PC-3 (cell line): ENCODE measurements around the gene RALGAPA1. TPM values are rescaled to one million over a fixed set of nuclear protein-coding genes. Genes with fewer than 3 reads are reported as not detected.

Experiments used
- ATAC-seq: fragments of 200-7000 bp; cut with Tn5 transposase; 2 replicates; pipeline ENCODE4 v1.9.1; 2020; ENCODE audit warnings: mild to moderate bottlenecking, moderate library complexity
- BruUV-seq: library from RNA; stranded (reverse); fragments of 400-500 nt; replicated peaks from 2 replicates; lab custom pipeline; 2021; lab: Mats Ljungman, UMichigan
- CTCF ChIA-PET: fragments of 300-600 bp; sonication (Branson Sonifier 250); formaldehyde crosslinking; loops from one replicate; lab custom pipeline; 2022; ENCODE audit warnings: antibody characterized with exemption; lab: Charles Lee
- POLR2A ChIA-PET: fragments of 300-600 bp; sonication (Branson Sonifier 250); formaldehyde crosslinking; loops from one replicate; lab custom pipeline; 2022; ENCODE audit warnings: antibody characterized with exemption; ENCODE audit not compliant: unreplicated experiment; lab: Charles Lee
- DNase-seq: peaks from one replicate; pipeline ENCODE4 v3.0.0-alpha.2; 2015
- H2AFZ ChIP-seq: fragments of 300-600 bp; sonication (generic); 2 replicates; pipeline ENCODE4 v1.6.0; 2016; ENCODE audit warnings: antibody characterized with exemption, low read length
- H3F3A ChIP-seq: fragments of 300-600 bp; sonication (generic); one replicate; pipeline ENCODE4 v1.6.0; 2017; ENCODE audit warnings: antibody characterized with exemption, low read length, control low read depth, mild to moderate bottlenecking; ENCODE audit not compliant: unreplicated experiment
- H3K27ac ChIP-seq: fragments of 300-600 bp; sonication (generic); 2 replicates; pipeline ENCODE4 v1.5.1; 2016; ENCODE audit warnings: mild to moderate bottlenecking, low read length
- H3K27me3 ChIP-seq: fragments of 300-600 bp; sonication (generic); 2 replicates; pipeline ENCODE4 v1.6.1; 2016; ENCODE audit warnings: low read length, mixed read lengths
- H3K36me3 ChIP-seq: fragments of 300-600 bp; sonication (generic); 2 replicates; pipeline ENCODE4 v1.6.1; 2016; ENCODE audit warnings: low read depth, mixed run types, low read length, mixed read lengths
- H3K4me1 ChIP-seq: fragments of 300-600 bp; sonication (generic); 2 replicates; pipeline ENCODE4 v1.5.1; 2016; ENCODE audit warnings: low read length; ENCODE audit not compliant: insufficient read depth
- H3K4me2 ChIP-seq: fragments of 300-600 bp; sonication (generic); 2 replicates; pipeline ENCODE4 v1.6.0; 2016; ENCODE audit warnings: low read length
- H3K4me3 ChIP-seq: fragments of 300-600 bp; sonication (generic); 2 replicates; pipeline ENCODE4 v1.5.1; 2016; ENCODE audit warnings: mild to moderate bottlenecking, low read length, mixed read lengths
- H3K79me2 ChIP-seq: fragments of 300-600 bp; sonication (generic); 2 replicates; pipeline ENCODE4 v1.6.1; 2017; ENCODE audit warnings: low read length, mixed read lengths
- H3K9ac ChIP-seq: fragments of 300-600 bp; sonication (generic); 2 replicates; pipeline ENCODE4 v1.6.0; 2016; ENCODE audit warnings: mild to moderate bottlenecking, low read length
- H3K9me2 ChIP-seq: fragments of 300-600 bp; sonication (generic); replicated peaks from 2 replicates; pipeline ENCODE4 v1.6.1; 2016; ENCODE audit warnings: mixed run types, low read length, mixed read lengths
- H3K9me3 ChIP-seq: fragments of 300-600 bp; sonication (generic); 2 replicates; pipeline ENCODE4 v1.6.1; 2016; ENCODE audit warnings: low read length, mixed read lengths
- H4K20me1 ChIP-seq: fragments of 300-600 bp; sonication (generic); 2 replicates; pipeline ENCODE4 v1.6.1; 2016; ENCODE audit warnings: low read length, mixed read lengths
- CTCF ChIP-seq: fragments of 300-600 bp; sonication (generic); conservative IDR thresholded peaks from 2 replicates; pipeline ENCODE4 v1.5.1; 2017; ENCODE audit warnings: antibody characterized with exemption, low read depth, mild to moderate bottlenecking, low read length
- EZH2 ChIP-seq: fragments of 300-600 bp; sonication (generic); IDR thresholded peaks from one replicate; pipeline ENCODE4 v1.6.1; 2017; ENCODE audit warnings: antibody characterized with exemption, mild to moderate bottlenecking, low read length; ENCODE audit not compliant: unreplicated experiment
- EZH2phosphoT487 ChIP-seq: fragments of 300-600 bp; sonication (generic); IDR thresholded peaks from 2 replicates; pipeline ENCODE4 v1.6.1; 2018; ENCODE audit warnings: mild to moderate bottlenecking, antibody characterized with exemption, low read length, borderline replicate concordance
- intact Hi-C: fragments of 100-400 bp; cut with micrococcal nuclease; formaldehyde crosslinking; loops from 2 replicates; pipeline ENCODE4 v1.9.0; 2023
- total RNA-seq: library from RNA; depleted of rRNA; stranded (reverse); fragments of >200 nt; gene quantifications from 2 replicates; pipeline ENCODE4 v1.2.3, GENCODE V29; 2014

The RALGAPA1 gene
- total RNA-seq, 1 experiment from 2014 or later, result 20.3 TPM

- intact Hi-C loops, result loop anchor here (5.0 to 10.0 kb wide), 4 partner anchors 131 to 604 kb away; partner anchors contain the start of gene INSM2
- H3K9ac ChIP-seq, result no peak overlapping the region
- no peaks in the 10 kb centered on the region for H3F3A ChIP-seq
- POLR2A ChIA-PET, result interaction anchor here (0.6 to 0.7 kb wide), 3 partner anchors 526 to 697 kb away, joined by 3 to 4 read pairs (median 3); partner anchors contain the start of genes PPP2R3C and PSMA6
- H3K79me2 ChIP-seq, result no peaks in the 10 kb centered on the region
- no peak overlapping the region for H3K27ac ChIP-seq
- CTCF ChIA-PET, result interaction anchor here (0.5 to 1.4 kb wide), 14 partner anchors 8 to 1382 kb away, joined by 3 to 6 read pairs (median 4); partner anchors contain the start of genes BRMS1L and RALGAPA1
- TF ChIP-seq CTCF, result peak; percentile 75
- no peak for TF ChIP-seq EZH2
- TF ChIP-seq EZH2phosphoT487, result no peak
- peak; percentile 73 for DNase-seq
- H3K9me2 ChIP-seq, result no peaks in the 10 kb centered on the region
- H3K27me3 ChIP-seq, result no peaks in the 10 kb centered on the region
- no TSS peak for BruUV-seq
- peak; percentile 85 for ATAC-seq
- H3K36me3 ChIP-seq, result no peaks in the 10 kb centered on the region
- H2AFZ ChIP-seq, result no peak overlapping the region
- no peaks in the 10 kb centered on the region for H3K9me3 ChIP-seq
- no peak overlapping the region for H3K4me2 ChIP-seq
- no peaks in the 10 kb centered on the region for H4K20me1 ChIP-seq
- no peak overlapping the region for H3K4me3 ChIP-seq
- no peaks in the 10 kb centered on the region for H3K4me1 ChIP-seq
Observed at GRCh38 chr14:35818346-35819115, 9.4 kb upstream of the RALGAPA1 start.

- no peak overlapping the region for H2AFZ ChIP-seq
- intact Hi-C loops, result loop anchor here (5.0 to 10.0 kb wide), 4 partner anchors 127 to 600 kb away; partner anchors contain the start of gene INSM2
- no peaks in the 10 kb centered on the region for H3K27me3 ChIP-seq
- H3K9ac ChIP-seq, result no peak overlapping the region
- no peaks in the 10 kb centered on the region for H3K4me1 ChIP-seq
- CTCF ChIA-PET, result interaction anchor here (0.6 to 0.7 kb wide), 2 partner anchors 421 to 1344 kb away, joined by 3 to 7 read pairs; no protein-coding TSS in a partner anchor
- ATAC-seq (peak; percentile 64), DNase-seq (peak; percentile 74)
- no peaks in the 10 kb centered on the region for H3K79me2 ChIP-seq
- H3F3A ChIP-seq, result no peaks in the 10 kb centered on the region
- peak; percentile 80 for TF ChIP-seq CTCF
- TF ChIP-seq EZH2phosphoT487, result no peak
- H3K4me3 ChIP-seq, result no peak overlapping the region
- BruUV-seq, result no TSS peak
- H3K9me3 ChIP-seq, result no peaks in the 10 kb centered on the region
- H3K9me2 ChIP-seq, result no peaks in the 10 kb centered on the region
- no peaks in the 10 kb centered on the region for H3K36me3 ChIP-seq
- no peak overlapping the region for H3K27ac ChIP-seq
- no peaks in the 10 kb centered on the region for H4K20me1 ChIP-seq
- H3K4me2 ChIP-seq, result no peak overlapping the region
- POLR2A ChIA-PET, result no interaction called here
Observed at GRCh38 chr14:35814371-35815005, 5.4 kb upstream of the RALGAPA1 start.
